Keratinocyte (primary cell): Measurements from ENCODE around the gene FOXP4. TPM values are rescaled to one million over a fixed set of nuclear protein-coding genes. Genes with fewer than 3 reads are reported as not detected.

Experiments
- DNase-seq: peaks from one replicate; pipeline ENCODE4 v3.0.0-alpha.2; 2011; ENCODE audit warnings: low read depth, missing footprints, low spot score
- FAIRE-seq: peaks from 2 replicates; lab custom pipeline; 2011; peaks lifted over from hg19 to GRCh38; lab: Jason Lieb, UNC
- H2AFZ ChIP-seq: 2 replicates; pipeline ENCODE4 v1.6.0; 2012; ENCODE audit warnings: low read length, control low read depth, inconsistent platforms; ENCODE audit not compliant: control insufficient read depth
- H3K27ac ChIP-seq: 2 replicates; pipeline ENCODE4 v1.5.1; 2011; ENCODE audit warnings: low read length; ENCODE audit not compliant: control insufficient read depth, insufficient read depth
- H3K27me3 ChIP-seq: 3 replicates; pipeline ENCODE4 v1.6.0; 2011; ENCODE audit warnings: low read length; ENCODE audit not compliant: control insufficient read depth, insufficient read depth; ENCODE audit errors: extremely low read depth
- H3K36me3 ChIP-seq, 2 experiments: 2 replicates in 1 of 2; 3 replicates in 1 of 2; pipeline ENCODE4 v1.5.1; 2011; ENCODE audit warnings: low read length in 2 of 2, mild to moderate bottlenecking in 1 of 2; ENCODE audit not compliant: control insufficient read depth in 2 of 2, insufficient read depth in 2 of 2; ENCODE audit errors: extremely low read depth in 1 of 2
- H3K4me1 ChIP-seq: 3 replicates; pipeline ENCODE4 v1.5.1; 2011; ENCODE audit warnings: low read length; ENCODE audit not compliant: control insufficient read depth, insufficient read depth; ENCODE audit errors: extremely low read depth
- H3K4me2 ChIP-seq: 3 replicates; pipeline ENCODE4 v1.6.0; 2011; ENCODE audit warnings: low read depth, low read length; ENCODE audit not compliant: control insufficient read depth, insufficient read depth; ENCODE audit errors: extremely low read depth
- H3K4me3 ChIP-seq, 3 experiments: fragments of 200-600 bp in 1 of 3; sonication (generic) in 1 of 3; 2 replicates in 2 of 3; 3 replicates in 1 of 3; pipeline ENCODE4 v1.5.1; 2011 to 2016; ENCODE audit warnings: low read length in 3 of 3, mild to moderate bottlenecking in 3 of 3, control low read depth in 2 of 3, inconsistent platforms in 1 of 3, low read depth in 1 of 3, mixed read lengths in 1 of 3, mixed run types in 1 of 3, moderate library complexity in 1 of 3; ENCODE audit not compliant: control insufficient read depth in 2 of 3, insufficient read depth in 2 of 3; ENCODE audit errors: extremely low read depth in 1 of 3
- H3K79me2 ChIP-seq: 2 replicates; pipeline ENCODE4 v1.6.0; 2012; ENCODE audit warnings: low read length; ENCODE audit not compliant: control insufficient read depth, insufficient read depth
- H3K9ac ChIP-seq: 3 replicates; pipeline ENCODE4 v1.6.0; 2011; ENCODE audit warnings: low read length; ENCODE audit not compliant: control insufficient read depth, insufficient read depth; ENCODE audit errors: extremely low read depth
- H3K9me1 ChIP-seq: 3 replicates; pipeline ENCODE4 v1.6.0; 2011; ENCODE audit warnings: low read length; ENCODE audit not compliant: control insufficient read depth, insufficient read depth; ENCODE audit errors: extremely low read depth
- H3K9me3 ChIP-seq: 2 replicates; pipeline ENCODE4 v1.5.1; 2012; ENCODE audit warnings: low read depth, low read length; ENCODE audit not compliant: control insufficient read depth
- H4K20me1 ChIP-seq: 3 replicates; pipeline ENCODE4 v1.6.0; 2011; ENCODE audit warnings: low read length; ENCODE audit not compliant: control insufficient read depth, insufficient read depth; ENCODE audit errors: extremely low read depth
- EZH2 ChIP-seq: IDR thresholded peaks from one replicate; pipeline ENCODE4 v1.6.1; 2012; ENCODE audit warnings: inconsistent platforms, mild to moderate bottlenecking, low read length, moderate library complexity
- dilution Hi-C: fragments of 300-500 bp; cut with MboI; formaldehyde crosslinking; loops from one replicate; pipeline ENCODE4 v1.7.0; 2020; ENCODE audit warnings: low sequenced_read_pairs; ENCODE audit not compliant: extremely low pct_ligation_motif_present
- polyA plus RNA-seq, 5 experiments: library from polyadenylated mRNA; depleted of rRNA in 3 of 5; stranded (reverse) in 3 of 5; stranded (forward) in 1 of 5; unstranded in 1 of 5; fragments of >200 nt; gene quantifications; 1 replicate in 1 of 5; 2 replicates in 3 of 5; 3 replicates in 1 of 5; pipeline versions ENCODE4 v1.2.1 to v1.2.3, GENCODE V29; 2011 to 2012; ENCODE audit warnings: missing spikeins in 2 of 5, low read depth in 1 of 5, low replicate concordance in 1 of 5
- TF ChIP-seq, protein P1 (sequence below), 3 experiments: IDR thresholded peaks in 1 of 3; conservative IDR thresholded peaks in 1 of 3; optimal IDR thresholded peaks in 1 of 3; 2 replicates in 2 of 3; 3 replicates in 1 of 3; pipeline versions ENCODE3 to v1.5.1; 2011; ENCODE audit warnings: low read length in 3 of 3, mild to moderate bottlenecking in 3 of 3, moderate library complexity in 2 of 3, control low read depth in 1 of 3, inconsistent platforms in 1 of 3; ENCODE audit not compliant: insufficient read depth in 2 of 3; ENCODE audit errors: extremely low read depth in 1 of 3

FOXP4 gene
- polyA plus RNA-seq, 1 donor (not counting 4 experiments of a cell fraction or from before 2014, with no cell fraction given): 1.1 TPM

DNA sequence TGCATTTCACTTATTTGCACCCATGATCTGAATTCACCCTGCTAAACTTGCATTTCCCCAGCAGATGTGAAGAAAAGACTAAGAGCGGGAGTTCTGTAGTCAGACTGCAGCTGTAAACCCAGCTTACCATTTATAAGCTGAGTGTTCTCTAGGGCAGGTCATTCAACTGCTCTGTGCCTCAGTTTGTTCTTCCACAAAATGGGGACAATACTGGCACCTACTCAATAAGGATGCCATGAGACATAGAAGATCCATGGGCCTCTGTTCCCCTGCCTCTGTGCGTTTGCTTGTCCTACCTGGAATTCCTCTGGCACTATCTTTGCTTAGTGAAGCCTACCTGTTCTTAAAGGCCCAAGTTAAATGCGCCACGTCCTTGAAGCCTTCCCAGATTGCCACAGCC is 79.8 kb downstream of the FOXP4 start:
- dilution Hi-C loops: no loop called here
- peak overlapping the region; percentile 79 for H3K27ac ChIP-seq

DNA sequence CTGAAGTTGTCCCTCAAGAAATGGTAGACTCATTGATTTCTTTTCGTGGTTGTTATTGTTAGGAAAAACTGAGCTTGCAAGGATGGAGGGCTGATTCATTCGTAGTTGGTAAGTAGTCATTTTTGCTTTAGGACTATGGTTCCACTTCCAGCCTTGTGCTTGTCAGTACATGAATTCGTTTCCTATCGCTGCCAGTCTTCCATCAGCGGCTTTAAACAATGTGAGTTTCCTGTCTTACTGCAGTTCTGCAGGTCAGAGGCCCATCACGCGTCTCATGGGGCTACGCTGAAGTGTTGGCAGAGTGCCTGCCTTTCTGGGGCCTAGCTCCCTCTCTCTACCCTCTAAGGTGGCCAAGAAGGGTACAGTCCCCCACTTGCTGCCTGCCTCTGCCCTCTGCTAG is 80.7 kb downstream of the FOXP4 start:
- no peaks in the 10 kb centered on the region for H3K9me3 ChIP-seq
- H3K4me1 ChIP-seq: peaks cover 46% of the 10 kb centered on the region
- FAIRE-seq (peak; percentile 98), DNase-seq (peak; percentile 65)
- no peaks in the 10 kb centered on the region for H3K9me1 ChIP-seq
- H3K27me3 ChIP-seq: no peaks in the 10 kb centered on the region
- H4K20me1 ChIP-seq: no peaks in the 10 kb centered on the region
- H3K4me2 ChIP-seq: peak overlapping the region; percentile 46
- H3K4me3 ChIP-seq: no peak overlapping the region
- peak overlapping the region; percentile 79 for H3K27ac ChIP-seq
- peak overlapping the region; percentile 56 for H3K9ac ChIP-seq
- H3K36me3 ChIP-seq: no peaks in the 10 kb centered on the region
- dilution Hi-C loops: no loop called here
- no peaks in the 10 kb centered on the region for H3K79me2 ChIP-seq
- H2AFZ ChIP-seq: peak overlapping the region; percentile 70
- TF ChIP-seq EZH2: no peak
- TF ChIP-seq, protein P1, sequence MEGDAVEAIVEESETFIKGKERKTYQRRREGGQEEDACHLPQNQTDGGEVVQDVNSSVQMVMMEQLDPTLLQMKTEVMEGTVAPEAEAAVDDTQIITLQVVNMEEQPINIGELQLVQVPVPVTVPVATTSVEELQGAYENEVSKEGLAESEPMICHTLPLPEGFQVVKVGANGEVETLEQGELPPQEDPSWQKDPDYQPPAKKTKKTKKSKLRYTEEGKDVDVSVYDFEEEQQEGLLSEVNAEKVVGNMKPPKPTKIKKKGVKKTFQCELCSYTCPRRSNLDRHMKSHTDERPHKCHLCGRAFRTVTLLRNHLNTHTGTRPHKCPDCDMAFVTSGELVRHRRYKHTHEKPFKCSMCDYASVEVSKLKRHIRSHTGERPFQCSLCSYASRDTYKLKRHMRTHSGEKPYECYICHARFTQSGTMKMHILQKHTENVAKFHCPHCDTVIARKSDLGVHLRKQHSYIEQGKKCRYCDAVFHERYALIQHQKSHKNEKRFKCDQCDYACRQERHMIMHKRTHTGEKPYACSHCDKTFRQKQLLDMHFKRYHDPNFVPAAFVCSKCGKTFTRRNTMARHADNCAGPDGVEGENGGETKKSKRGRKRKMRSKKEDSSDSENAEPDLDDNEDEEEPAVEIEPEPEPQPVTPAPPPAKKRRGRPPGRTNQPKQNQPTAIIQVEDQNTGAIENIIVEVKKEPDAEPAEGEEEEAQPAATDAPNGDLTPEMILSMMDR (optimal IDR thresholded peaks at IDR 0.05 in 1 of 3, IDR thresholded peaks at IDR 0.05 in 1 of 3, conservative IDR thresholded peaks at IDR 0.05 in 1 of 3; ENCODE audit: extremely low read depth in 1 of 3, insufficient read depth in 2 of 3, low read length in 3 of 3): no peak

More for the DNA sequence above, 79.8 kb downstream of the FOXP4 start:
- Histone ChIP-seq H3K4me1 (peaks cover 47% of the 10 kb centered on the region), H3K27me3 (no peaks in the 10 kb centered on the region), H3K4me2 (peak overlapping the region; percentile 46), H3K9ac (no peak overlapping the region), H3K79me2 (no peaks in the 10 kb centered on the region), H2AFZ (no peak overlapping the region), H3K4me3 (no peak overlapping the region), H3K36me3 (no peaks in the 10 kb centered on the region), H4K20me1 (no peaks in the 10 kb centered on the region), H3K9me1 (no peaks in the 10 kb centered on the region), H3K9me3 (no peaks in the 10 kb centered on the region)
- no peak for FAIRE-seq
- DNase-seq: no peak
- TF ChIP-seq, protein P1 (optimal IDR thresholded peaks at IDR 0.05 in 1 of 3, IDR thresholded peaks at IDR 0.05 in 1 of 3, conservative IDR thresholded peaks at IDR 0.05 in 1 of 3; ENCODE audit: extremely low read depth in 1 of 3, insufficient read depth in 2 of 3, low read length in 3 of 3): no peak
- TF ChIP-seq EZH2: no peak
